ENCODE results near the gene PDZD11.
"Not testable (repeated sequence)": the region's sequence is repeated elsewhere in the genome, so short reads cannot be mapped to it uniquely, and the experiment has no call there.

- not testable (repeated sequence) for TF ChIP-seq CTCF, POLR2A (IDR thresholded peaks at IDR 0.05)
Observed at GRCh38 chrX:70243601-70244000, 46.1 kb downstream of the PDZD11 start.

Measured in adrenal gland (tissue), 5 donors.